ENCODE measurements around the gene PIK3AP1. TPM values are rescaled to one million over a fixed set of nuclear protein-coding genes. Genes with fewer than 3 reads are reported as not detected.

Gene PIK3AP1, protein sequence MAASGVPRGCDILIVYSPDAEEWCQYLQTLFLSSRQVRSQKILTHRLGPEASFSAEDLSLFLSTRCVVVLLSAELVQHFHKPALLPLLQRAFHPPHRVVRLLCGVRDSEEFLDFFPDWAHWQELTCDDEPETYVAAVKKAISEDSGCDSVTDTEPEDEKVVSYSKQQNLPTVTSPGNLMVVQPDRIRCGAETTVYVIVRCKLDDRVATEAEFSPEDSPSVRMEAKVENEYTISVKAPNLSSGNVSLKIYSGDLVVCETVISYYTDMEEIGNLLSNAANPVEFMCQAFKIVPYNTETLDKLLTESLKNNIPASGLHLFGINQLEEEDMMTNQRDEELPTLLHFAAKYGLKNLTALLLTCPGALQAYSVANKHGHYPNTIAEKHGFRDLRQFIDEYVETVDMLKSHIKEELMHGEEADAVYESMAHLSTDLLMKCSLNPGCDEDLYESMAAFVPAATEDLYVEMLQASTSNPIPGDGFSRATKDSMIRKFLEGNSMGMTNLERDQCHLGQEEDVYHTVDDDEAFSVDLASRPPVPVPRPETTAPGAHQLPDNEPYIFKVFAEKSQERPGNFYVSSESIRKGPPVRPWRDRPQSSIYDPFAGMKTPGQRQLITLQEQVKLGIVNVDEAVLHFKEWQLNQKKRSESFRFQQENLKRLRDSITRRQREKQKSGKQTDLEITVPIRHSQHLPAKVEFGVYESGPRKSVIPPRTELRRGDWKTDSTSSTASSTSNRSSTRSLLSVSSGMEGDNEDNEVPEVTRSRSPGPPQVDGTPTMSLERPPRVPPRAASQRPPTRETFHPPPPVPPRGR
- polyA plus RNA-seq = under 1 TPM; 0.31 to 0.47 TPM

DNA sequence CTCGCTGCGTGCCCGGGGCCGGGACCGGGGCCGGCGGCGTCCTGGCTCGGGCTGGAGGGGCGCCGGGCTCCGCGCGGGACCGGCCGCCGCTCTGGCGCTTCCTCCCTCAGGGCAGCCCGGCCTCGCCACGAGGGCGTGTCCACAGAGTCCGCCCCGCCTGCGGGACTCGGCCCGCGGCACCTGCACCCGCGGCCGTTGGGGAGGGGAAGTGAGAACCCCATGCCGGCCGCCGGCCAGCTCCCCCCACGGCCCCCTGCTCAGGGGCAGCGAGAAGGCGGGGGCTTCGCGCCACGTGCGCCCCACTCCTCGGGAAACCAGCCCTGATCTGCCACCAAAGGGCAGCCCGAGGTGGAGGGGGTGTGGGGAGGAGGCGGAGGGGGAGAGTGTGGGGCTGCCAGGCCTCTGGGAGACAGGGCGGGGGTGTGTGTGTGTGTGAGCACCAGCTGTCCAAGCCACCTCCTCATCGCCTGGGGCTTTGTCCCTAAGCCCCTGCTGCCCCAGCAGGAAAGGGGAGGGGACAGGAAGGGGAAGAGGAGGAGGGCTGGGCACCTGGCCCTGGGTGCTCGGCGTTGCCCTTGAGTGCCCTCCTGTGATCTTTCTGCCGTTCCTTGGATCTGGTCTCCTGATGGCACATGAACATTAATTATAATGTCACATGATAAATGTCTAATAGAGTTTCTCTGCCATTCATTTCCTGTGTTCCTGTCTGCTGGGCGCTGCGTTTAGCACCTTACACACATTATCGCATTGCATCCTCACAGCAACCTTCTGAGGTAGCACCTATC is at the start of gene PIK3AP1:
Gene PIK3AP1, minus strand, starts transcription at position 93 of the 785 bp plus-strand sequence. CDS start 120 bp downstream, outside the sequence.
- Histone ChIP-seq H3K4me1 (ENCODE audit: control insufficient read depth in 2 of 2, insufficient read depth in 2 of 2, low read length in 1 of 2) (peaks cover 4 to 12% of the 10 kb centered on the region in 2 donors), H3K9me3 (ENCODE audit: control insufficient read depth in 2 of 2, insufficient read depth in 1 of 2, low read depth in 1 of 2, low read length in 1 of 2) (no peaks in the 10 kb centered on the region), H3K4me3 (ENCODE audit: low read depth in 1 of 2, low read length in 2 of 2) (peak within 1 kb of the TSS; percentile 47 to 53), H3K36me3 (ENCODE audit: control insufficient read depth in 2 of 2, insufficient read depth in 2 of 2, low read length in 1 of 2) (no peaks in the 10 kb centered on the region), H3K27ac (ENCODE audit: low read depth in 2 of 2, low read length in 1 of 2) (peak within 1 kb of the TSS; percentile 2 to 51), H3K27me3 (ENCODE audit: control insufficient read depth in 1 of 2, insufficient read depth in 2 of 2, low read length in 2 of 2) (no peaks in the 10 kb centered on the region)
- 1 to 3% methylated on average over 25 to 52 of the region's 52 CpGs for WGBS, 2 donors

GRCh38 chr10:96768136-96768535 is 47.8 kb upstream of the PIK3AP1 start:
- Histone ChIP-seq H3K27ac (ENCODE audit: low read depth in 2 of 2, low read length in 1 of 2) (no peak overlapping the region), H3K9me3 (ENCODE audit: control insufficient read depth in 2 of 2, insufficient read depth in 1 of 2, low read depth in 1 of 2, low read length in 1 of 2) (no peaks in the 10 kb centered on the region), H3K27me3 (ENCODE audit: control insufficient read depth in 1 of 2, insufficient read depth in 2 of 2, low read length in 2 of 2) (no peaks in the 10 kb centered on the region), H3K36me3 (ENCODE audit: control insufficient read depth in 2 of 2, insufficient read depth in 2 of 2, low read length in 1 of 2) (no peaks in the 10 kb centered on the region), H3K4me1 (ENCODE audit: control insufficient read depth in 2 of 2, insufficient read depth in 2 of 2, low read length in 1 of 2) (no peaks in the 10 kb centered on the region), H3K4me3 (ENCODE audit: low read depth in 1 of 2, low read length in 2 of 2) (no peak overlapping the region)
- WGBS, 2 donors = 91 to 93% methylated on average over 11 of the region's 11 CpGs

GRCh38 chr10:96767611-96768010 is 47.3 kb upstream of the PIK3AP1 start:
- WGBS, 2 donors = 76 to 78% methylated on average over 2 of the region's 2 CpGs
- Histone ChIP-seq H3K36me3 (ENCODE audit: control insufficient read depth in 2 of 2, insufficient read depth in 2 of 2, low read length in 1 of 2) (no peaks in the 10 kb centered on the region), H3K9me3 (ENCODE audit: control insufficient read depth in 2 of 2, insufficient read depth in 1 of 2, low read depth in 1 of 2, low read length in 1 of 2) (no peaks in the 10 kb centered on the region), H3K4me3 (ENCODE audit: low read depth in 1 of 2, low read length in 2 of 2) (no peak overlapping the region), H3K4me1 (ENCODE audit: control insufficient read depth in 2 of 2, insufficient read depth in 2 of 2, low read length in 1 of 2) (no peaks in the 10 kb centered on the region), H3K27ac (ENCODE audit: low read depth in 2 of 2, low read length in 1 of 2) (no peak overlapping the region), H3K27me3 (ENCODE audit: control insufficient read depth in 1 of 2, insufficient read depth in 2 of 2, low read length in 2 of 2) (no peaks in the 10 kb centered on the region)

- H3K4me3 ChIP-seq (ENCODE audit: low read depth in 1 of 2, low read length in 2 of 2) = no peak overlapping the region
- no peaks in the 10 kb centered on the region for H3K9me3 ChIP-seq (ENCODE audit: control insufficient read depth in 2 of 2, insufficient read depth in 1 of 2, low read depth in 1 of 2, low read length in 1 of 2)
- no peaks in the 10 kb centered on the region for H3K36me3 ChIP-seq (ENCODE audit: control insufficient read depth in 2 of 2, insufficient read depth in 2 of 2, low read length in 1 of 2)
- H3K27me3 ChIP-seq (ENCODE audit: control insufficient read depth in 1 of 2, insufficient read depth in 2 of 2, low read length in 2 of 2) = no peaks in the 10 kb centered on the region
- H3K4me1 ChIP-seq (ENCODE audit: control insufficient read depth in 2 of 2, insufficient read depth in 2 of 2, low read length in 1 of 2) = no peaks in the 10 kb centered on the region
- 51 to 52% methylated on average over 9 of the region's 9 CpGs for WGBS, 2 donors
- no peak overlapping the region for H3K27ac ChIP-seq (ENCODE audit: low read depth in 2 of 2, low read length in 1 of 2)
Observed at GRCh38 chr10:96765406-96766240, 45.3 kb upstream of the PIK3AP1 start.

DNA sequence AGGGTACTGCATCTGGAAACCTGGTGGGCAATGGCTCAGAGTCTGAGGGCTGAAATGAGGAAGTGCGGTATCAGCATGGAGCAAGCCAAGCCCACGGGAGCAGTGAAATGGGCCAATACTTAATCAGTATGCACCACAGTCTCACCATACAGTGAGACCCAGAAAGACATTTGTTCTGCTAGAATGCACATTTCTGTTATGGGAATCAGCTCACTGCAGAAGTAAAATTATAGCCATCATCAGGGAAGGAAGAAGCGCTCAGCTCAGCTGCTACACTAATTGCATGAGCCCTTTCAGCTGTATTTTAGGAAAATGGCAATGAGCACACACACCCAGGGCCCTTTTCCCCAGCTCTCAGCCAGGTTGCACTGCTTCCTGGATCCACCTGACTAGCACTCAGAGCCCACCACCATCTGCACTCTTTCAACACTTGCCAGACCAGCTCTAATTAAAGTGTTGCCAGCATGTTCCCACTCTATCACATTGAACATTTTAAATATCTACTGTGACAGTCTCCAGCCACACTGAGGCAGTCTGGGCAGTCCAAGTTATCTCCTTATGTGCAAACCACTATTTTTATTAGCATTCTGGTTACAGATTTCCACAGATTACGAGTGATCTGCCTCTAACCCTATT is 44.2 kb upstream of the PIK3AP1 start:
- 71 to 75% methylated on average over 4 of the region's 4 CpGs for WGBS, 2 donors
- Histone ChIP-seq H3K27ac (ENCODE audit: low read depth in 2 of 2, low read length in 1 of 2) (no peak overlapping the region), H3K36me3 (ENCODE audit: control insufficient read depth in 2 of 2, insufficient read depth in 2 of 2, low read length in 1 of 2) (no peaks in the 10 kb centered on the region), H3K9me3 (ENCODE audit: control insufficient read depth in 2 of 2, insufficient read depth in 1 of 2, low read depth in 1 of 2, low read length in 1 of 2) (no peaks in the 10 kb centered on the region), H3K27me3 (ENCODE audit: control insufficient read depth in 1 of 2, insufficient read depth in 2 of 2, low read length in 2 of 2) (no peaks in the 10 kb centered on the region), H3K4me1 (ENCODE audit: control insufficient read depth in 2 of 2, insufficient read depth in 2 of 2, low read length in 1 of 2) (no peaks in the 10 kb centered on the region), H3K4me3 (ENCODE audit: low read depth in 1 of 2, low read length in 2 of 2) (no peak overlapping the region)

- 58 to 65% methylated on average over 1 of the region's 1 CpG for WGBS, 2 donors
- Histone ChIP-seq H3K4me1 (ENCODE audit: control insufficient read depth in 2 of 2, insufficient read depth in 2 of 2, low read length in 1 of 2) (no peaks in the 10 kb centered on the region), H3K27ac (ENCODE audit: low read depth in 2 of 2, low read length in 1 of 2) (no peak overlapping the region), H3K36me3 (ENCODE audit: control insufficient read depth in 2 of 2, insufficient read depth in 2 of 2, low read length in 1 of 2) (no peaks in the 10 kb centered on the region), H3K9me3 (ENCODE audit: control insufficient read depth in 2 of 2, insufficient read depth in 1 of 2, low read depth in 1 of 2, low read length in 1 of 2) (no peaks in the 10 kb centered on the region), H3K27me3 (ENCODE audit: control insufficient read depth in 1 of 2, insufficient read depth in 2 of 2, low read length in 2 of 2) (no peaks in the 10 kb centered on the region), H3K4me3 (ENCODE audit: low read depth in 1 of 2, low read length in 2 of 2) (no peak overlapping the region)
Observed at GRCh38 chr10:96758423-96758822, 38.1 kb upstream of the PIK3AP1 start.

GRCh38 chr10:96756111-96756903 is 36.0 kb upstream of the PIK3AP1 start:
- H3K4me3 ChIP-seq (ENCODE audit: low read depth in 1 of 2, low read length in 2 of 2) = no peak overlapping the region
- no peak overlapping the region for H3K27ac ChIP-seq (ENCODE audit: low read depth in 2 of 2, low read length in 1 of 2)
- no peaks in the 10 kb centered on the region for H3K36me3 ChIP-seq (ENCODE audit: control insufficient read depth in 2 of 2, insufficient read depth in 2 of 2, low read length in 1 of 2)
- H3K9me3 ChIP-seq (ENCODE audit: control insufficient read depth in 2 of 2, insufficient read depth in 1 of 2, low read depth in 1 of 2, low read length in 1 of 2) = no peaks in the 10 kb centered on the region
- H3K27me3 ChIP-seq (ENCODE audit: control insufficient read depth in 1 of 2, insufficient read depth in 2 of 2, low read length in 2 of 2) = no peaks in the 10 kb centered on the region
- 85 to 86% methylated on average over 5 of the region's 5 CpGs for WGBS, 2 donors
- no peaks in the 10 kb centered on the region for H3K4me1 ChIP-seq (ENCODE audit: control insufficient read depth in 2 of 2, insufficient read depth in 2 of 2, low read length in 1 of 2)

- WGBS, 2 donors = 50 to 56% methylated on average over 1 of the region's 1 CpG
- no peak overlapping the region for H3K4me3 ChIP-seq (ENCODE audit: low read depth in 1 of 2, low read length in 2 of 2)
- H3K27me3 ChIP-seq (ENCODE audit: control insufficient read depth in 1 of 2, insufficient read depth in 2 of 2, low read length in 2 of 2) = no peaks in the 10 kb centered on the region
- no peak overlapping the region for H3K27ac ChIP-seq (ENCODE audit: low read depth in 2 of 2, low read length in 1 of 2)
- H3K36me3 ChIP-seq (ENCODE audit: control insufficient read depth in 2 of 2, insufficient read depth in 2 of 2, low read length in 1 of 2) = no peaks in the 10 kb centered on the region
- H3K9me3 ChIP-seq (ENCODE audit: control insufficient read depth in 2 of 2, insufficient read depth in 1 of 2, low read depth in 1 of 2, low read length in 1 of 2) = no peaks in the 10 kb centered on the region
- no peaks in the 10 kb centered on the region for H3K4me1 ChIP-seq (ENCODE audit: control insufficient read depth in 2 of 2, insufficient read depth in 2 of 2, low read length in 1 of 2)
Observed at GRCh38 chr10:96753956-96754355, 33.6 kb upstream of the PIK3AP1 start.

Data from esophagus (tissue), 2 donors.